Thyroid gland (tissue), 4 donors: ENCODE results near the gene JAKMIP2. TPM values are rescaled to one million over a fixed set of nuclear protein-coding genes. Genes with fewer than 3 reads are reported as not detected.

ENCODE experiments used
- DNase-seq, 2 donors: peaks; one replicate each; pipeline ENCODE4 v3.0.0-alpha.2; 2019
- H3K27ac ChIP-seq, 3 donors: fragments of 200-600 bp; sonication (generic); 1 replicate in 2 of 3; 2 replicates in 1 of 3; pipeline ENCODE4 v1.5.1; 2016 to 2019; ENCODE audit warnings: mild to moderate bottlenecking in 1 of 3, moderate library complexity in 1 of 3
- H3K27me3 ChIP-seq: fragments of 200-600 bp; sonication (generic); one replicate; pipeline ENCODE4 v1.5.1; 2019
- H3K36me3 ChIP-seq, 2 donors: fragments of 200-600 bp; sonication (generic); one replicate each; pipeline ENCODE4 v1.5.1; 2016 to 2019
- H3K4me1 ChIP-seq, 2 donors: fragments of 200-600 bp; sonication (generic); one replicate each; pipeline ENCODE4 v1.5.1; 2017 to 2019
- H3K4me3 ChIP-seq, 3 donors: fragments of 200-600 bp; sonication (generic); replicated peaks in 1 of 3; 1 replicate in 2 of 3; 2 replicates in 1 of 3; pipeline ENCODE4 v1.5.1; 2016; ENCODE audit warnings: mild to moderate bottlenecking in 1 of 3
- H3K9me3 ChIP-seq: fragments of 200-600 bp; sonication (generic); one replicate; pipeline ENCODE4 v1.5.1; 2017
- CTCF ChIP-seq, 6 experiments: fragments of 200-600 bp in 3 of 6; fragments of 450-650 bp in 3 of 6; sonication (generic) in 3 of 6; IDR thresholded peaks; one replicate each; pipeline ENCODE4 v1.5.1; 2016 to 2019; ENCODE audit warnings: antibody characterized with exemption in 6 of 6, mild to moderate bottlenecking in 2 of 6, inconsistent platforms in 1 of 6, moderate library complexity in 1 of 6
- POLR2A ChIP-seq, 2 donors: fragments of 450-650 bp; IDR thresholded peaks; one replicate each; pipeline ENCODE4 v1.6.1; 2017; ENCODE audit warnings: antibody characterized with exemption in 2 of 2, mild to moderate bottlenecking in 2 of 2, moderate library complexity in 1 of 2
- WGBS, 2 donors: methylation state at CpG; one replicate each; pipeline ENCODE4 v1.1.5; 2017; 5-methylcytosine and 5-hydroxymethylcytosine counted together
- intact Hi-C: fragments of 100-400 bp; cut with DNase I; formaldehyde crosslinking; loops from one replicate; pipeline ENCODE4 v1.15.1; 2023
- total RNA-seq, 4 donors: library from RNA; depleted of rRNA; stranded (reverse); fragments of >200 nt; gene quantifications; one replicate each; pipeline ENCODE4 v1.2.3, GENCODE V29; 2016

JAKMIP2 gene
- total RNA-seq, 4 donors from 2014 or later, result under 0.01 to 0.75 (median 0.38) TPM

DNA sequence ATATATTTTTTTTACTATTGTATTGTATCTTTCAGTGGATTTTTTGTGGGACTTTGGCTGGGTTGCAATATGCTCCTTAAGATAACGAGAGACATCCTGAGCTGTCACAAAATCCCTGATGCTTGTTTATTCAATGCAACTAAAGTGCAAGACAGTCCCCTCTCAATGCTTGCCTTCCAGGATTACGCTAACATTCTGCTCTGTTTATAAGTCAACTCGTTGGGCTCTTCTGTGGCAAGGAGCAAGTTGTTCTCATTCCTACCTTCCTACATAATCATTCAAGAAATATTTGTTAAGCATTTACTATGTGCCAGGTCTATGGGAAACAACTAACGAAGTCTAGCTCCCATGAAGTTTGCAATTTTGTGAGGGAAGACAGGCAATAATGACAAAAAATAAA, 40.4 kb downstream of the JAKMIP2 start:
- Histone ChIP-seq H3K4me3 (no peak overlapping the region), H3K9me3 (no peaks in the 10 kb centered on the region), H3K36me3 (no peaks in the 10 kb centered on the region), H3K27me3 (no peaks in the 10 kb centered on the region), H3K27ac (no peak overlapping the region), H3K4me1 (no peaks in the 10 kb centered on the region)
- 82 to 88% methylated on average over 4 of the region's 4 CpGs for WGBS, 2 donors
- intact Hi-C loops, result no loop called here
- no peak for DNase-seq
- TF ChIP-seq POLR2A (IDR thresholded peaks at IDR 0.05), result no peak
- no peak for TF ChIP-seq CTCF (IDR thresholded peaks at IDR 0.05)

DNA sequence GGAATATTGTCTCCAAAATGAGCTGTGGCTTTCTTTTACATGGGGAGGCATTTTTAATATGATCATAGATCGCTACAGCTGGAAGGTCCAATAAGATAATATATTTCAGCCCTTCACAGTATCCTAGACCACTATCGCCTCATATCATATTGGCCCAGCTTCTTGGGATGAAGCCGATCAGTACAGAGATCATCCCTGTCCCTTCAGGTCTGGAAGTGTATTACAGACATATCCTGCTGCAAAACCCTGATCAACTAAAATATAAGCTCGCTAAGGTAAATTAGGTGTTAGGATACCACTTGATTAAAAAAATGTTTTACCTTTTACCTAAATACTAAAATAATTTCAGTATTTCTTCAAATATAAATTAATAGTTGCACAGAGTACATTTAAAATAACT, 41.7 kb downstream of the JAKMIP2 start:
- DNase-seq, result no peak
- no peaks in the 10 kb centered on the region for H3K27me3 ChIP-seq
- WGBS, 2 donors, result 98% methylated on average over 4 of the region's 4 CpGs
- no peak overlapping the region for H3K4me3 ChIP-seq
- TF ChIP-seq POLR2A (IDR thresholded peaks at IDR 0.05) (no peak), CTCF (IDR thresholded peaks at IDR 0.05) (no peak)
- intact Hi-C loops, result no loop called here
- H3K36me3 ChIP-seq, result no peaks in the 10 kb centered on the region
- no peaks in the 10 kb centered on the region for H3K9me3 ChIP-seq
- no peaks in the 10 kb centered on the region for H3K4me1 ChIP-seq
- H3K27ac ChIP-seq, result no peak overlapping the region

DNA sequence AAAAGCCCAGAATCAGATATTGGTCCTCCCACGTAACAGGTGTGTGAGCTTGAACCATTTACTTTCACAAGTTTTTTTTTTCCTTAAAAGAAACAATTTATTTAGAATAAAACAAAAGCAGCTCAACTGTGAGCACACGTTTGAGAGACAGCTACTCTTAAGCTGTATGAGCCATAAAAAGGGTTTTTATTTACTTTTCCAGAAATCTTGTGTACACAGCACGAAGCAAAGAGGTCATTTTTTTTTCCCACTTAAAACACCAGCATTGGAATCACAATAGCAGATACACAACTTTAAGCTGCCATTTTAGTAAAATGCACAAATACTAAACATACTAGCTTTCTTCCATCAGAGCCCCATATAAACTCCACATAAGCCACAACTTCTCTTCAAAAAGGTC, 44.6 kb downstream of the JAKMIP2 start:
- no peaks in the 10 kb centered on the region for H3K9me3 ChIP-seq
- no peaks in the 10 kb centered on the region for H3K4me1 ChIP-seq
- WGBS, 2 donors, result 41 to 45% methylated on average over 3 of the region's 3 CpGs
- TF ChIP-seq POLR2A (IDR thresholded peaks at IDR 0.05) (no peak), CTCF (IDR thresholded peaks at IDR 0.05) (no peak)
- no peak overlapping the region for H3K4me3 ChIP-seq
- no peaks in the 10 kb centered on the region for H3K36me3 ChIP-seq
- H3K27ac ChIP-seq, result no peak overlapping the region
- H3K27me3 ChIP-seq, result no peaks in the 10 kb centered on the region
- DNase-seq, result no peak
- intact Hi-C loops, result no loop called here

GRCh38 chr5:147735621-147736125, 46.9 kb downstream of the JAKMIP2 start:
- intact Hi-C loops, result no loop called here

DNA sequence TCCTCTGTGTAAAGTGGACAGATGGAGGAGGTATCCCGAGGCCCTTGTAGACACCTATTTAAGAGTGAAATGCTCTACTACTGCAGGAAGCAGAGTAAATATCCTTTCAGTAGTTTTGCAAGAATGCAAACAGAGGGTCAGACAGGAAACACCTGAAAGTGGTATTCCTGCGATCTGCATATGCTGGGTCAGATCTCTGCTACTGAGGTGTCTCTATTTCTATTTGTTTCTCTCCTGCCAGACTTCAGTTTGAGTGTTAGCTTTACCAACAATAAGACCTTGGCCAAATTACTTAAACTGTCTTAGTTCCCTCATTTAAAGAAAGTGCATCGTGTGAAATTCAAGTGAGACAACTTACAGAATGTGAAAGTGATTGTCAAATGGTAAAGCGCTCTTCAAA, 47.6 kb downstream of the JAKMIP2 start:
- intact Hi-C loops, result no loop called here

More at GRCh38 chr5:147735621-147736125, 46.9 kb downstream of the JAKMIP2 start:
- DNase-seq, result no peak
- no peaks in the 10 kb centered on the region for H3K27me3 ChIP-seq
- H3K27ac ChIP-seq, result no peak overlapping the region
- TF ChIP-seq POLR2A (IDR thresholded peaks at IDR 0.05) (no peak), CTCF (IDR thresholded peaks at IDR 0.05) (no peak)
- no peaks in the 10 kb centered on the region for H3K9me3 ChIP-seq
- no peak overlapping the region for H3K4me3 ChIP-seq
- H3K4me1 ChIP-seq, result no peaks in the 10 kb centered on the region
- H3K36me3 ChIP-seq, result no peaks in the 10 kb centered on the region

More for the DNA sequence above, 47.6 kb downstream of the JAKMIP2 start:
- Histone ChIP-seq H3K27ac (no peak overlapping the region), H3K4me3 (no peak overlapping the region), H3K27me3 (no peaks in the 10 kb centered on the region), H3K4me1 (no peaks in the 10 kb centered on the region), H3K36me3 (no peaks in the 10 kb centered on the region), H3K9me3 (no peaks in the 10 kb centered on the region)
- DNase-seq, result no peak
- TF ChIP-seq POLR2A (IDR thresholded peaks at IDR 0.05) (no peak), CTCF (IDR thresholded peaks at IDR 0.05) (no peak)
- WGBS, 2 donors, result 36 to 41% methylated on average over 4 of the region's 4 CpGs
